ENCODE results near the gene PIM2.

The PIM2 gene

GRCh38 chrX:48934581-48935300 is 15.9 kb upstream of the PIM2 start:
- DNase-seq, result no peak

GRCh38 chrX:48933757-48934156 is 14.9 kb upstream of the PIM2 start:
- DNase-seq, result no peak

- DNase-seq, result no peak
These were observed 9.0 kb upstream of the PIM2 start for GRCh38 chrX:48927736-48928382.

- no peak for DNase-seq
These were observed 8.3 kb upstream of the PIM2 start for GRCh38 chrX:48927123-48927522.

- no peak for DNase-seq
These were observed 5.4 kb upstream of the PIM2 start for GRCh38 chrX:48924270-48924669.

GRCh38 chrX:48923771-48924170 is 4.9 kb upstream of the PIM2 start:
- no peak for DNase-seq

- DNase-seq, result no peak
These were observed 1.9 kb upstream of the PIM2 start for GRCh38 chrX:48920718-48921104.

GRCh38 chrX:48919947-48920717 is 1.3 kb upstream of the PIM2 start:
- DNase-seq, result no peak

- no peak for DNase-seq
These were observed 577 bp upstream of the PIM2 start for GRCh38 chrX:48919360-48919841.

- DNase-seq, result no peak
These were observed 552 bp downstream of the PIM2 start for GRCh38 chrX:48918301-48918642.

GRCh38 chrX:48917139-48918001 is 1.5 kb downstream of the PIM2 start:
- peak; percentile 56 for DNase-seq

GRCh38 chrX:48914593-48915493 is 4.0 kb downstream of the PIM2 start:
- DNase-seq, result no peak

GRCh38 chrX:48913605-48914366 is 5.0 kb downstream of the PIM2 start:
- no peak for DNase-seq

- DNase-seq, result no peak
These were observed 7.2 kb downstream of the PIM2 start, which contains the start of gene SLC35A2 for GRCh38 chrX:48911412-48912182. TSS of gene SLC35A2 (minus strand) at chrX:48911646. CDS start at chrX:48911636, 10 bp downstream.

GRCh38 chrX:48910926-48911411 is 7.9 kb downstream of the PIM2 start:
- DNase-seq, result no peak

- DNase-seq, result no peak
These were observed 9.0 kb downstream of the PIM2 start for GRCh38 chrX:48909703-48910294.

GRCh38 chrX:48908600-48908999 is 10.2 kb downstream of the PIM2 start:
- no peak for DNase-seq

- no peak for DNase-seq
These were observed 13.6 kb downstream of the PIM2 start for GRCh38 chrX:48905090-48905790.

GRCh38 chrX:48904626-48905025 is 14.2 kb downstream of the PIM2 start:
- no peak for DNase-seq
